Mucosa of descending colon (tissue), 3 donors: ENCODE results near the gene MCU. TPM values are rescaled to one million over a fixed set of nuclear protein-coding genes. Genes with fewer than 3 reads are reported as not detected.

ENCODE experiments used
- ATAC-seq: fragments of 200-7000 bp; cut with Tn5 transposase; one replicate; pipeline ENCODE4 v1.9.1; 2020; ENCODE audit warnings: mild to moderate bottlenecking, moderate library complexity
- DNase-seq, 3 donors: peaks; one replicate each; pipeline ENCODE4 v3.0.0-alpha.2; 2020
- H3K36me3 ChIP-seq: fragments of 200-600 bp; one replicate; pipeline ENCODE4 v1.8.0; 2021; ENCODE audit warnings: low read depth, mild to moderate bottlenecking
- H3K4me1 ChIP-seq: fragments of 200-600 bp; one replicate; pipeline ENCODE4 v1.8.0; 2021; ENCODE audit warnings: low read depth, mild to moderate bottlenecking
- H3K4me3 ChIP-seq: fragments of 200-600 bp; one replicate; pipeline ENCODE4 v1.8.0; 2021; ENCODE audit warnings: mild to moderate bottlenecking
- H3K9me3 ChIP-seq: fragments of 200-600 bp; one replicate; pipeline ENCODE4 v1.8.0; 2021; ENCODE audit warnings: mild to moderate bottlenecking
- CTCF ChIP-seq: fragments of 200-600 bp; IDR thresholded peaks from one replicate; pipeline ENCODE4 v1.8.0; 2022; ENCODE audit warnings: antibody characterized with exemption, mild to moderate bottlenecking
- intact Hi-C, 2 donors: fragments of 100-400 bp; cut with DNase I in 1 of 2; cut with micrococcal nuclease in 1 of 2; formaldehyde crosslinking; loops; one replicate each; pipeline versions ENCODE4 v1.11.0 to v1.11.1; 2022; cut with DNase I, micrococcal nuclease
- total RNA-seq, 3 donors: library from RNA; stranded (reverse); fragmentation: NEBNext Ultra II Directional in 2 of 3; extraction: Animal tissue kit (Norgen Biotek cat#: 25700) in 2 of 3; gene quantifications; one replicate each; pipeline versions ENCODE4 v1.2.1 to v1.2.4, GENCODE V29; 2021 to 2023
- donor health status: DM: no; HTN: no; CAD: no; lungs with moderate emphysema.
- donor health status: DM: no; HTN: no; CAD: no.
- donor health status: DM: no; HTN: yes; CAD: no.

MCU gene
- total RNA-seq, 3 donors from 2014 or later: 44.8 to 98.6 (median 89.0) TPM

GRCh38 chr10:72785409-72785808, 93.5 kb downstream of the MCU start:
- no peak for ATAC-seq
- Histone ChIP-seq H3K9me3 (no peaks in the 10 kb centered on the region), H3K4me1 (no peaks in the 10 kb centered on the region), H3K4me3 (no peak overlapping the region), H3K36me3 (no peaks in the 10 kb centered on the region)
- intact Hi-C loops: no loop called here
- no peak for TF ChIP-seq CTCF
- DNase-seq: no peak

GRCh38 chr10:72790216-72790990, 98.5 kb downstream of the MCU start:
- Histone ChIP-seq H3K4me3 (no peak overlapping the region), H3K4me1 (no peaks in the 10 kb centered on the region), H3K36me3 (no peaks in the 10 kb centered on the region), H3K9me3 (no peaks in the 10 kb centered on the region)
- ATAC-seq (no peak), DNase-seq (no peak)
- intact Hi-C loops: no loop called here
- TF ChIP-seq CTCF: no peak

DNA sequence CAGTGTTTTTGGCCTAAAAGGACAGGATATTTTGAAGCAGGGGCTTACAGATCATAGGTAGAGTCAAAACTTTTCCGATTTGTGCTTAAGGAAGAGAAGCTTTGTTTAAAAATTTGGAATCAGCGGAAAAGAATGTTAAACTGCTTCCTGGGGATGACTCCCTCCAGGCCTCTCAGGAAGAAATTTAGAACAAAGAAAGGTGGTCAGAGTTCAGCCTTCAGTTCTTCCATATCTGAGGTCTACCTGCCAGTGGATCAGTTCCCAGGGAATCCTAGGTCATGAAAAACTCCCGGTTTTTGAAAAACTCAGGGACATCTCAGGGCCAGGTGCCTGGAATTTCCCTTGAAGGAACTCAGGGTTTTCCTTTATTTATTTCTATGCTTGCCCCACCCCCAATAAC, 100.3 kb downstream of the MCU start:
- ATAC-seq: no peak
- TF ChIP-seq CTCF: no peak

GRCh38 chr10:72793752-72794151, 101.8 kb downstream of the MCU start:
- Histone ChIP-seq H3K4me1 (no peaks in the 10 kb centered on the region), H3K9me3 (no peaks in the 10 kb centered on the region), H3K4me3 (no peak overlapping the region), H3K36me3 (no peaks in the 10 kb centered on the region)
- no peak for DNase-seq
- intact Hi-C loops: no loop called here
- no peak for TF ChIP-seq CTCF
- no peak for ATAC-seq

More for the DNA sequence above, 100.3 kb downstream of the MCU start:
- no peak for DNase-seq
- intact Hi-C loops: no loop called here
- no peaks in the 10 kb centered on the region for H3K4me1 ChIP-seq
- no peaks in the 10 kb centered on the region for H3K36me3 ChIP-seq
- no peaks in the 10 kb centered on the region for H3K9me3 ChIP-seq
- no peak overlapping the region for H3K4me3 ChIP-seq

GRCh38 chr10:72794260-72794659, 102.3 kb downstream of the MCU start:
- H3K4me3 ChIP-seq: no peak overlapping the region
- H3K4me1 ChIP-seq: no peaks in the 10 kb centered on the region
- intact Hi-C loops: no loop called here
- DNase-seq (no peak), ATAC-seq (no peak)
- H3K36me3 ChIP-seq: no peaks in the 10 kb centered on the region
- no peak for TF ChIP-seq CTCF
- no peaks in the 10 kb centered on the region for H3K9me3 ChIP-seq

DNA sequence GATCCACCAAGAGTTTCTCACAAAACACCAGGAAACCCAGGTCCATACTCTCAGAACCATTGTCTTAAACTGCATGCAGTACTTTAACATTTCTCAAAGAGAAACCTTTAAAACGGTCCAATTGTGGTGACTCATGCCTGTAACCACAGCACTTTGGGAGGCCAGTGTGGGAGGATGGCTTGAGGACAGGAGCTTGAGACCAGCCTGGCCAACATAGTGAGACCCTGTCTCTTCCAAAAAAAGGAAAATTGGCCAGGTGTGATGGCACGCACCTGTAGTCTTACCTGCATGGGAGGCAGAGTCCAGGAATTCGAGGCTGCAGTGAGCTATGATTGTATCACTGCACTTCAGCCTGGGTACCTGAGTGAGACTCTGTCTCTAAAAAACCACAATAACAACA, 104.1 kb downstream of the MCU start:
- ATAC-seq (no peak), DNase-seq (no peak)
- no peaks in the 10 kb centered on the region for H3K36me3 ChIP-seq
- no peaks in the 10 kb centered on the region for H3K9me3 ChIP-seq
- intact Hi-C loops: no loop called here
- H3K4me3 ChIP-seq: no peak overlapping the region
- no peaks in the 10 kb centered on the region for H3K4me1 ChIP-seq
- TF ChIP-seq CTCF: no peak
